ENCODE results near the gene ANKRD31. TPM values are rescaled to one million over a fixed set of nuclear protein-coding genes. Genes with fewer than 3 reads are reported as not detected.
"Not testable (repeated sequence)": the region's sequence is repeated elsewhere in the genome, so short reads cannot be mapped to it uniquely, and the experiment has no call there.

The ANKRD31 gene
- polyA plus RNA-seq, 1 donor: 0.21 TPM

DNA sequence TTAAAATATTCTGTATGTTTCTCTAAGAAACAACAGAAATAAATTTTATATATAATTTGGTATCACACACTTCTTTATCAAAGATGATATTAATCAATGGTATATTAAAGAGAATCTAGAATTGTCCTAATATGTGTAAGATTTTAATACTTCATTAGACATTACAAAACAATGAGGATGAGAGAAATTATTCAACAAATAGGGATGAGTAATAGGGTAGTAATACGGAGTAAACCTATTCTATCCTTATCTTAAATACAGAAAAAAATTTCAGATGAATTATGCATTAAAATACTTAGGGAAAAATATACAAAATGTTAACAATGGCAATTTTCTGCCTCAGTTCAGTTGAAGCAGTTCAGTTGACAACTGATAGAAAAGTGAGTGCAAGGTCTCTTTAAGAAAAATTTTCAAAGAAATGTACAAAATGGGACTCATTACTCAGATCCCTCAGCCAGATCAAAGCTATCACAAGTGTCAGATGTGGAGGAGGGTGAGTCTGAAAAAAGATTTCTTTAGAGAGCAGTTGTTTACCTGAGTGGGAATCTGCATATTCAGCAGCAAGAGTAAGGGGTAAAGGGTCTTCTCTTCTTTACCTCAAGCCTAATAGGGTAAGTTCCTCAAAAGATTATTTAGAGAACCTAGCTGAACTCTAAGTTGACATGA lies 127.6 kb downstream of the ANKRD31 start:
- Histone ChIP-seq H3K4me1 (ENCODE audit: control insufficient read depth, insufficient read depth, low read length) (no peaks in the 10 kb centered on the region), H3K4me3 (ENCODE audit: low read length) (no peak overlapping the region), H3K36me3 (ENCODE audit: control insufficient read depth, insufficient read depth, low read length) (no peaks in the 10 kb centered on the region), H3K27me3 (ENCODE audit: control insufficient read depth, insufficient read depth, low read length) (no peaks in the 10 kb centered on the region), H3K9me3 (ENCODE audit: control insufficient read depth, low read depth, low read length) (no peaks in the 10 kb centered on the region), H3K27ac (ENCODE audit: low read length) (no peak overlapping the region)
- DNase-seq: no peak
- WGBS (ENCODE audit: insufficient coverage, low lambda C conversion rate): no CpG with 5 or more reads among the region's 1 CpG

GRCh38 chr5:75108515-75108914 lies 128.2 kb downstream of the ANKRD31 start:
- no peaks in the 10 kb centered on the region for H3K36me3 ChIP-seq (ENCODE audit: control insufficient read depth, insufficient read depth, low read length)
- WGBS (ENCODE audit: insufficient coverage, low lambda C conversion rate): no CpG with 5 or more reads among the region's 2 CpGs

DNA sequence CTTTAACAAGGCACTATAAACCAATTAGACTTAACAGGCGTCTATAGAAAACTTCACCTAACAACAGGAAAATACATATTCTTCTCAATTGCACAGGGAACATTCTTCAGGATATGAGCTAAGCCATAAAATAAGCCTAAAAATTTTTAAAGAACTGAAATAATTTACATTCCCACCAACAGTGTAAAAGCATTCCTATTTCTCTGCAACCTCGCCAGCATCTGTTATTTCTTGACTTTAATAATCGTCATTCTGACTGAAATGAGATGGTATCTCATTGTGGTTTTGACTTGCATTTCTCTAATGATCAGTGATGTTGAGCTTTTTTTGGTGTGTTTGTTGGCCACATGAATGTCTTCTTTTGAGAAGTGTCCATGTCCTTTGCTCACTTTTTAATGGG lies 140.7 kb downstream of the ANKRD31 start:
- DNase-seq; H3K27ac ChIP-seq (ENCODE audit: low read length); H3K9me3 ChIP-seq (ENCODE audit: control insufficient read depth, low read depth, low read length); H3K4me1 ChIP-seq (ENCODE audit: control insufficient read depth, insufficient read depth, low read length); H3K36me3 ChIP-seq (ENCODE audit: control insufficient read depth, insufficient read depth, low read length); H3K27me3 ChIP-seq (ENCODE audit: control insufficient read depth, insufficient read depth, low read length); H3K4me3 ChIP-seq (ENCODE audit: low read length): not testable (repeated sequence)
- 93% methylated on average over 3 of the region's 3 CpGs for WGBS (ENCODE audit: insufficient coverage, low lambda C conversion rate)

More at GRCh38 chr5:75108515-75108914, 128.2 kb downstream of the ANKRD31 start:
- Histone ChIP-seq H3K27ac (ENCODE audit: low read length) (no peak overlapping the region), H3K9me3 (ENCODE audit: control insufficient read depth, low read depth, low read length) (no peaks in the 10 kb centered on the region), H3K4me3 (ENCODE audit: low read length) (no peak overlapping the region), H3K4me1 (ENCODE audit: control insufficient read depth, insufficient read depth, low read length) (no peaks in the 10 kb centered on the region), H3K27me3 (ENCODE audit: control insufficient read depth, insufficient read depth, low read length) (no peaks in the 10 kb centered on the region)
- DNase-seq: no peak

DNA sequence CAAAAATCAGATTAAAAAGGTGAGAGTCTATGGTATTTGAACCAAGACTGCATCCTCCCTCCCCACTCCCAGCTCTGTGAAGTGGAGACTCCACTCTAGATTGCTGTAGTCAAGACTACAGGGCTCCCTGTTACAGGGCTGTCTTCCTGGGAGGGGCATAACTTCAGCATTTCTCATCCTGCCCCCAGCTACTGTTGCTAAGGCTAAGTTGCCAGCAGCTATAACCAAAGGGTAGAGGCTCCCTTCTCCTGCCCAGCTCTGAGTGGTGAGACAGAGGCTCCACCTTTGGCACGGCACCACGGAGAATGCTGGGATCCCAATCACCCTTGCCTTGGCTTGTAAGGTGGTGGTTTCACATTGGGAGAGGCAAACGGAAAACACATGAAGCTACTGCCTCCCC lies 145.1 kb downstream of the ANKRD31 start:
- no peaks in the 10 kb centered on the region for H3K27me3 ChIP-seq (ENCODE audit: control insufficient read depth, insufficient read depth, low read length)
- no peak overlapping the region for H3K4me3 ChIP-seq (ENCODE audit: low read length)
- H3K4me1 ChIP-seq (ENCODE audit: control insufficient read depth, insufficient read depth, low read length): no peaks in the 10 kb centered on the region
- H3K36me3 ChIP-seq (ENCODE audit: control insufficient read depth, insufficient read depth, low read length): no peaks in the 10 kb centered on the region
- no CpG with 5 or more reads among the region's 3 CpGs for WGBS (ENCODE audit: insufficient coverage, low lambda C conversion rate)
- H3K27ac ChIP-seq (ENCODE audit: low read length): no peak overlapping the region
- no peak for DNase-seq
- no peaks in the 10 kb centered on the region for H3K9me3 ChIP-seq (ENCODE audit: control insufficient read depth, low read depth, low read length)

GRCh38 chr5:75089662-75090061 lies 147.0 kb downstream of the ANKRD31 start:
- Histone ChIP-seq H3K27me3 (ENCODE audit: control insufficient read depth, insufficient read depth, low read length) (no peaks in the 10 kb centered on the region), H3K27ac (ENCODE audit: low read length) (no peak overlapping the region), H3K9me3 (ENCODE audit: control insufficient read depth, low read depth, low read length) (no peaks in the 10 kb centered on the region), H3K4me1 (ENCODE audit: control insufficient read depth, insufficient read depth, low read length) (no peaks in the 10 kb centered on the region), H3K4me3 (ENCODE audit: low read length) (no peak overlapping the region), H3K36me3 (ENCODE audit: control insufficient read depth, insufficient read depth, low read length) (no peaks in the 10 kb centered on the region)
- WGBS (ENCODE audit: insufficient coverage, low lambda C conversion rate): no CpG with 5 or more reads among the region's 1 CpG
- DNase-seq: no peak

GRCh38 chr5:75089137-75089536 lies 147.5 kb downstream of the ANKRD31 start:
- H3K27ac ChIP-seq (ENCODE audit: low read length): no peak overlapping the region
- DNase-seq: no peak

GRCh38 chr5:75088648-75089047 lies 148.0 kb downstream of the ANKRD31 start:
- no peak for DNase-seq
- no peak overlapping the region for H3K4me3 ChIP-seq (ENCODE audit: low read length)
- H3K27ac ChIP-seq (ENCODE audit: low read length): no peak overlapping the region
- no peaks in the 10 kb centered on the region for H3K36me3 ChIP-seq (ENCODE audit: control insufficient read depth, insufficient read depth, low read length)
- H3K9me3 ChIP-seq (ENCODE audit: control insufficient read depth, low read depth, low read length): no peaks in the 10 kb centered on the region
- no peaks in the 10 kb centered on the region for H3K27me3 ChIP-seq (ENCODE audit: control insufficient read depth, insufficient read depth, low read length)
- WGBS (ENCODE audit: insufficient coverage, low lambda C conversion rate): 100% methylated on average over 3 of the region's 3 CpGs
- H3K4me1 ChIP-seq (ENCODE audit: control insufficient read depth, insufficient read depth, low read length): no peaks in the 10 kb centered on the region

More at GRCh38 chr5:75089137-75089536, 147.5 kb downstream of the ANKRD31 start:
- Histone ChIP-seq H3K4me1 (ENCODE audit: control insufficient read depth, insufficient read depth, low read length) (no peaks in the 10 kb centered on the region), H3K36me3 (ENCODE audit: control insufficient read depth, insufficient read depth, low read length) (no peaks in the 10 kb centered on the region), H3K4me3 (ENCODE audit: low read length) (no peak overlapping the region), H3K27me3 (ENCODE audit: control insufficient read depth, insufficient read depth, low read length) (no peaks in the 10 kb centered on the region), H3K9me3 (ENCODE audit: control insufficient read depth, low read depth, low read length) (no peaks in the 10 kb centered on the region)
- WGBS (ENCODE audit: insufficient coverage, low lambda C conversion rate): no CpG with 5 or more reads among the region's 1 CpG

DNA sequence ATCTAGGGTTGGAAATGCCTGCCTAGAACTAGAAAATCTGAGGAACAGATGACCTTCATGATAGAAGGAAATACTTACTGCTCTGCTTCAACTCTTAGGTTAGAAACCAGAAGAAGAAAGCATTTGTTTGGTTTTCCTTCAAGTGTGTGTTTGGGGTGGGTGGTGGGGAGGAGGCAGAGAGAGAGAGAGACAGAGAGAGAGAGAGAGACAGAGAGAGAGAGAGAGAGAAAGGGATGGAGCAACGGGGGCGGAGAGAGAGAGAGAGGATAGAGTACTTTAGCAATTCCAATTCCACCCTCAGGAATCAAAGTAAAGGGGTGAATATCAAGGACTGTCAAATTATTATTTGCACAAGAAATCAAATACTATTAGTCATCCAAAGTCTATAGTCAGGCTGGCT lies 155.2 kb downstream of the ANKRD31 start:
- Histone ChIP-seq H3K27me3 (ENCODE audit: control insufficient read depth, insufficient read depth, low read length) (no peaks in the 10 kb centered on the region), H3K4me3 (ENCODE audit: low read length) (no peak overlapping the region), H3K36me3 (ENCODE audit: control insufficient read depth, insufficient read depth, low read length) (no peaks in the 10 kb centered on the region), H3K9me3 (ENCODE audit: control insufficient read depth, low read depth, low read length) (no peaks in the 10 kb centered on the region), H3K4me1 (ENCODE audit: control insufficient read depth, insufficient read depth, low read length) (peaks cover 2% of the 10 kb centered on the region), H3K27ac (ENCODE audit: low read length) (no peak overlapping the region)
- no peak for DNase-seq
- no CpG with 5 or more reads among the region's 2 CpGs for WGBS (ENCODE audit: insufficient coverage, low lambda C conversion rate)

DNA sequence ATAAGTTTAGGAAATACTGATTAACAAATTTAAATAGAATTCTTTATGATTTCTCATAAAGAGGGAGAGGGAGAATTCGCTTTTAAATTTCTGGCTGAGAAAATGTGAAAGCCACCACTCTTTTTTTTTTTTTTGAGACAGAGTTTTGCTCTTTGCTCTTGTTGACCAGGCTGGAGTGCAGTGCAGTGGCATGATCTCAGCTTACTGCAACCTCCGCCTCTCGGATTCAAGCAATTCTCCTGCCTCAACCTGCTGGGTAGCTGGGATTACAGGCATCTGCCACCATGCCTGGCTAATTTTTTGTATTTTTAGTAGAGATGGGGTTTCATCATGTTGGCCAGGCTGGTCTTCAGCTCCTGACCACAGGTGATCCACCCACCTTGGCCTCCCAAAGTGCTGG lies 157.3 kb downstream of the ANKRD31 start:
- H3K27me3 ChIP-seq (ENCODE audit: control insufficient read depth, insufficient read depth, low read length): not testable (repeated sequence)
- DNase-seq: peak; percentile 9 to 23
- no CpG with 5 or more reads among the region's 3 CpGs for WGBS (ENCODE audit: insufficient coverage, low lambda C conversion rate)

DNA sequence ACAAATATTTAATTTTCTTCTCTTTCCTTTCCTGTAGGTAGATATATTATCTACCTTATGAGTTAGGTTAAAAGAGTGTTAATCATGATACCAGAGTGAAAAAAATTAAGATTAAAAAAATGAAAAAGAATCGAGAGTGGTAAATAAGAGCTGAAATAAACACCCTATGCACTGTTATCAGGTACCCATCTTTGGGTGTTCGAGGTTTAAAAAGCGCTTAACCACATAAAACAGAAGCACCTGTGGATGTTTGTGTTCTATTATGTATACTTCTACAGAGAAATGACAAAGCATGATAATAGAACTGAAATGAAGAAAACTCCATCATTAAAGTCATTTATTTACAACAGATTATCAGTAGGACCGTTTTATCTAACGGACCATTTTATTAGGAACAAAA lies 158.7 kb downstream of the ANKRD31 start:
- DNase-seq: no peak
- Histone ChIP-seq H3K27ac (ENCODE audit: low read length) (no peak overlapping the region), H3K4me3 (ENCODE audit: low read length) (no peak overlapping the region), H3K9me3 (ENCODE audit: control insufficient read depth, low read depth, low read length) (no peaks in the 10 kb centered on the region), H3K36me3 (ENCODE audit: control insufficient read depth, insufficient read depth, low read length) (no peaks in the 10 kb centered on the region), H3K27me3 (ENCODE audit: control insufficient read depth, insufficient read depth, low read length) (no peaks in the 10 kb centered on the region), H3K4me1 (ENCODE audit: control insufficient read depth, insufficient read depth, low read length) (peaks cover 2% of the 10 kb centered on the region)
- 100% methylated on average over 5 of the region's 5 CpGs for WGBS (ENCODE audit: insufficient coverage, low lambda C conversion rate)

More for the DNA sequence above, 157.3 kb downstream of the ANKRD31 start:
- H3K36me3 ChIP-seq (ENCODE audit: control insufficient read depth, insufficient read depth, low read length); H3K9me3 ChIP-seq (ENCODE audit: control insufficient read depth, low read depth, low read length); H3K27ac ChIP-seq (ENCODE audit: low read length); H3K4me1 ChIP-seq (ENCODE audit: control insufficient read depth, insufficient read depth, low read length); H3K4me3 ChIP-seq (ENCODE audit: low read length): not testable (repeated sequence)

DNA sequence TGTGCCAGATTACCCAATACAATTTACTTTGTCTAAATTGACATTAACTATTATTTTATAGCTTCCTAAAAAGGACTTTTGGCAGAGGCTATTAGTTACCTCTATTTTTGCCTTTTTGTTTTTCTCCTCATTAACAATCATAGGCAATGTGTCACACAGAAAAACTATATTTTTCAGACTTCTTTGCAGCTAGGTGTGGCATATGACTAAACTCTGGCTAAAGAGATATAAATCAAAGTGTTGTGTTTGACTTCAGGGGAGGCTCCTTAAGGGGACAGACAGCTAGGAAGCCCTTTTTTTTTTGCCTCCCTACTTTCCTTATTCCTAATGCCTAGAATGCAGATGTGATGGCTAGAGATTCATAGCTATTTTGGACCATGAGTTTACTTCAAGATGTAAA lies 164.6 kb downstream of the ANKRD31 start:
- Histone ChIP-seq H3K4me3 (ENCODE audit: low read length) (no peak overlapping the region), H3K27me3 (ENCODE audit: control insufficient read depth, insufficient read depth, low read length) (no peaks in the 10 kb centered on the region), H3K4me1 (ENCODE audit: control insufficient read depth, insufficient read depth, low read length) (no peaks in the 10 kb centered on the region), H3K27ac (ENCODE audit: low read length) (no peak overlapping the region), H3K36me3 (ENCODE audit: control insufficient read depth, insufficient read depth, low read length) (no peaks in the 10 kb centered on the region), H3K9me3 (ENCODE audit: control insufficient read depth, low read depth, low read length) (no peaks in the 10 kb centered on the region)
- DNase-seq: no peak
